HS-27A (cell line): Measurements from ENCODE around the gene TERF2IP.

ENCODE experiments used
- DNase-seq: peaks from one replicate; pipeline ENCODE4 v3.0.0-alpha.2; 2012; ENCODE audit warnings: low read depth, missing footprints

TERF2IP gene

GRCh38 chr16:75640598-75640997 lies 7.0 kb upstream of the TERF2IP start:
- no peak for DNase-seq

- DNase-seq, result no peak
Measured at GRCh38 chr16:75644240-75645012, 3.1 kb upstream of the TERF2IP start.

GRCh38 chr16:75647112-75647491 lies 471 bp upstream of the TERF2IP start:
- no peak for DNase-seq

GRCh38 chr16:75648265-75649076 lies 898 bp downstream of the TERF2IP start:
- no peak for DNase-seq

GRCh38 chr16:75653922-75654321 lies 6.3 kb downstream of the TERF2IP start:
- DNase-seq, result no peak

- DNase-seq, result no peak
Measured at GRCh38 chr16:75658175-75658574, 10.6 kb downstream of the TERF2IP start.

- no peak for DNase-seq
Measured at GRCh38 chr16:75660321-75660720, 12.7 kb downstream of the TERF2IP start.

GRCh38 chr16:75660726-75661302 lies 13.2 kb downstream of the TERF2IP start:
- DNase-seq, result no peak

GRCh38 chr16:75667503-75667902 lies 19.9 kb downstream of the TERF2IP start:
- no peak for DNase-seq

- DNase-seq, result no peak
Measured at GRCh38 chr16:75676909-75677308, 29.3 kb downstream of the TERF2IP start, which contains the start of gene CPHXL2. TSS of gene CPHXL2 (minus strand) at chr16:75677009. CDS start at chr16:75676999, 10 bp downstream.

- DNase-seq, result no peak
Measured at GRCh38 chr16:75679366-75679765, 31.8 kb downstream of the TERF2IP start.

GRCh38 chr16:75682308-75682707 lies 34.7 kb downstream of the TERF2IP start:
- no peak for DNase-seq

GRCh38 chr16:75687361-75687760 lies 39.8 kb downstream of the TERF2IP start:
- no peak for DNase-seq

GRCh38 chr16:75695708-75696107 lies 48.1 kb downstream of the TERF2IP start:
- no peak for DNase-seq

- DNase-seq, result no peak
Measured at GRCh38 chr16:75697571-75697970, 50.0 kb downstream of the TERF2IP start.

- no peak for DNase-seq
Measured at GRCh38 chr16:75701361-75701760, 53.8 kb downstream of the TERF2IP start, which contains the start of gene DUXB. TSS of gene DUXB (minus strand) at chr16:75701461. CDS start at chr16:75701418, 43 bp downstream.

- no peak for DNase-seq
Measured at GRCh38 chr16:75702242-75702641, 54.7 kb downstream of the TERF2IP start.

- DNase-seq, result no peak
Measured at GRCh38 chr16:75703306-75703705, 55.7 kb downstream of the TERF2IP start.
